ENCODE data around the gene PEAK1. TPM values are rescaled to one million over a fixed set of nuclear protein-coding genes. Genes with fewer than 3 reads are reported as not detected.

PEAK1 gene
- total and polyA plus RNA-seq, 2 experiments from 2014 or later, result 7.8 to 34.1 TPM

DNA sequence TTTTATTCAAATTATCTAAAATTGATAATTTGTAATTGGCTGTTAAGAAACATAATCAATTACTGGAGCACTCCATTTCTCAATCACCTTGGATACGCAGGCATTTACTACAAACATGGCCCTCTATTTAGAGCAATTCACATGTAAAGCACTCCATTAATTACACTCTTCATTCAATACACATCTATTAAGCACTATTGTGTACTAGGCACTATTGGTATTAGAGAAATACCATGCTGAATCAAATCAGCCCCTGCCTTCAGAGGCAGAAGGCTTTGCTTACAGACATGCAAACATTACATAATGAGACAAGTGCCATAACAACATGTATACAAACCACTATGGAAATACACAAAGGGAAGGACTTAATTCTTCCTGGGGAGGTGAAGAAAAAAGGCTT is 69.1 kb downstream of the PEAK1 start (continued):
- TF ChIP-seq, protein P1, sequence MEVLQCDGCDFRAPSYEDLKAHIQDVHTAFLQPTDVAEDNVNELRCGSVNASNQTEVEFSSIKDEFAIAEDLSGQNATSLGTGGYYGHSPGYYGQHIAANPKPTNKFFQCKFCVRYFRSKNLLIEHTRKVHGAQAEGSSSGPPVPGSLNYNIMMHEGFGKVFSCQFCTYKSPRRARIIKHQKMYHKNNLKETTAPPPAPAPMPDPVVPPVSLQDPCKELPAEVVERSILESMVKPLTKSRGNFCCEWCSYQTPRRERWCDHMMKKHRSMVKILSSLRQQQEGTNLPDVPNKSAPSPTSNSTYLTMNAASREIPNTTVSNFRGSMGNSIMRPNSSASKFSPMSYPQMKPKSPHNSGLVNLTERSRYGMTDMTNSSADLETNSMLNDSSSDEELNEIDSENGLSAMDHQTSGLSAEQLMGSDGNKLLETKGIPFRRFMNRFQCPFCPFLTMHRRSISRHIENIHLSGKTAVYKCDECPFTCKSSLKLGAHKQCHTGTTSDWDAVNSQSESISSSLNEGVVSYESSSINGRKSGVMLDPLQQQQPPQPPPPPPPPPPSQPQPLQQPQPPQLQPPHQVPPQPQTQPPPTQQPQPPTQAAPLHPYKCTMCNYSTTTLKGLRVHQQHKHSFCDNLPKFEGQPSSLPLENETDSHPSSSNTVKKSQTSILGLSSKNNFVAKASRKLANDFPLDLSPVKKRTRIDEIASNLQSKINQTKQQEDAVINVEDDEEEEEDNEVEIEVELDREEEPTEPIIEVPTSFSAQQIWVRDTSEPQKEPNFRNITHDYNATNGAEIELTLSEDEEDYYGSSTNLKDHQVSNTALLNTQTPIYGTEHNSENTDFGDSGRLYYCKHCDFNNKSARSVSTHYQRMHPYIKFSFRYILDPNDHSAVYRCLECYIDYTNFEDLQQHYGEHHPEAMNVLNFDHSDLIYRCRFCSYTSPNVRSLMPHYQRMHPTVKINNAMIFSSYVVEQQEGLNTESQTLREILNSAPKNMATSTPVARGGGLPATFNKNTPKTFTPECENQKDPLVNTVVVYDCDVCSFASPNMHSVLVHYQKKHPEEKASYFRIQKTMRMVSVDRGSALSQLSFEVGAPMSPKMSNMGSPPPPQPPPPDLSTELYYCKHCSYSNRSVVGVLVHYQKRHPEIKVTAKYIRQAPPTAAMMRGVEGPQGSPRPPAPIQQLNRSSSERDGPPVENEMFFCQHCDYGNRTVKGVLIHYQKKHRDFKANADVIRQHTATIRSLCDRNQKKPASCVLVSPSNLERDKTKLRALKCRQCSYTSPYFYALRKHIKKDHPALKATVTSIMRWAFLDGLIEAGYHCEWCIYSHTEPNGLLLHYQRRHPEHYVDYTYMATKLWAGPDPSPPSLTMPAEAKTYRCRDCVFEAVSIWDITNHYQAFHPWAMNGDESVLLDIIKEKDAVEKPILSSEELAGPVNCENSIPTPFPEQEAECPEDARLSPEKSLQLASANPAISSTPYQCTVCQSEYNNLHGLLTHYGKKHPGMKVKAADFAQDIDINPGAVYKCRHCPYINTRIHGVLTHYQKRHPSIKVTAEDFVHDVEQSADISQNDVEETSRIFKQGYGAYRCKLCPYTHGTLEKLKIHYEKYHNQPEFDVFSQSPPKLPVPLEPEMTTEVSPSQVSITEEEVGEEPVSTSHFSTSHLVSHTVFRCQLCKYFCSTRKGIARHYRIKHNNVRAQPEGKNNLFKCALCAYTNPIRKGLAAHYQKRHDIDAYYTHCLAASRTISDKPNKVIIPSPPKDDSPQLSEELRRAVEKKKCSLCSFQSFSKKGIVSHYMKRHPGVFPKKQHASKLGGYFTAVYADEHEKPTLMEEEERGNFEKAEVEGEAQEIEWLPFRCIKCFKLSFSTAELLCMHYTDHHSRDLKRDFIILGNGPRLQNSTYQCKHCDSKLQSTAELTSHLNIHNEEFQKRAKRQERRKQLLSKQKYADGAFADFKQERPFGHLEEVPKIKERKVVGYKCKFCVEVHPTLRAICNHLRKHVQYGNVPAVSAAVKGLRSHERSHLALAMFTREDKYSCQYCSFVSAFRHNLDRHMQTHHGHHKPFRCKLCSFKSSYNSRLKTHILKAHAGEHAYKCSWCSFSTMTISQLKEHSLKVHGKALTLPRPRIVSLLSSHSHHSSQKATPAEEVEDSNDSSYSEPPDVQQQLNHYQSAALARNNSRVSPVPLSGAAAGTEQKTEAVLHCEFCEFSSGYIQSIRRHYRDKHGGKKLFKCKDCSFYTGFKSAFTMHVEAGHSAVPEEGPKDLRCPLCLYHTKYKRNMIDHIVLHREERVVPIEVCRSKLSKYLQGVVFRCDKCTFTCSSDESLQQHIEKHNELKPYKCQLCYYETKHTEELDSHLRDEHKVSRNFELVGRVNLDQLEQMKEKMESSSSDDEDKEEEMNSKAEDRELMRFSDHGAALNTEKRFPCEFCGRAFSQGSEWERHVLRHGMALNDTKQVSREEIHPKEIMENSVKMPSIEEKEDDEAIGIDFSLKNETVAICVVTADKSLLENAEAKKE (CRISPR knock-in tag; IDR thresholded peaks at IDR 0.05), result no peak
- TF ChIP-seq, protein P2, sequence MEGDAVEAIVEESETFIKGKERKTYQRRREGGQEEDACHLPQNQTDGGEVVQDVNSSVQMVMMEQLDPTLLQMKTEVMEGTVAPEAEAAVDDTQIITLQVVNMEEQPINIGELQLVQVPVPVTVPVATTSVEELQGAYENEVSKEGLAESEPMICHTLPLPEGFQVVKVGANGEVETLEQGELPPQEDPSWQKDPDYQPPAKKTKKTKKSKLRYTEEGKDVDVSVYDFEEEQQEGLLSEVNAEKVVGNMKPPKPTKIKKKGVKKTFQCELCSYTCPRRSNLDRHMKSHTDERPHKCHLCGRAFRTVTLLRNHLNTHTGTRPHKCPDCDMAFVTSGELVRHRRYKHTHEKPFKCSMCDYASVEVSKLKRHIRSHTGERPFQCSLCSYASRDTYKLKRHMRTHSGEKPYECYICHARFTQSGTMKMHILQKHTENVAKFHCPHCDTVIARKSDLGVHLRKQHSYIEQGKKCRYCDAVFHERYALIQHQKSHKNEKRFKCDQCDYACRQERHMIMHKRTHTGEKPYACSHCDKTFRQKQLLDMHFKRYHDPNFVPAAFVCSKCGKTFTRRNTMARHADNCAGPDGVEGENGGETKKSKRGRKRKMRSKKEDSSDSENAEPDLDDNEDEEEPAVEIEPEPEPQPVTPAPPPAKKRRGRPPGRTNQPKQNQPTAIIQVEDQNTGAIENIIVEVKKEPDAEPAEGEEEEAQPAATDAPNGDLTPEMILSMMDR (conservative IDR thresholded peaks at IDR 0.05; ENCODE audit: low read depth in 2 of 2), result no peak
- no peak for TF ChIP-seq POLR2AphosphoS5 (IDR thresholded peaks at IDR 0.05; ENCODE audit: low read depth)
- no peak for TF ChIP-seq STAT1 (IDR thresholded peaks at IDR 0.05; ENCODE audit: unreplicated experiment)
- no peak for TF ChIP-seq EZH2 (IDR thresholded peaks at IDR 0.05; ENCODE audit: low read depth, unreplicated experiment)
- no peak for TF ChIP-seq CREB1 (CRISPR knock-in tag; IDR thresholded peaks at IDR 0.05; ENCODE audit: low read depth)
- no peak for TF ChIP-seq EZH2phosphoT487 (IDR thresholded peaks at IDR 0.05; ENCODE audit: unreplicated experiment)

DNA sequence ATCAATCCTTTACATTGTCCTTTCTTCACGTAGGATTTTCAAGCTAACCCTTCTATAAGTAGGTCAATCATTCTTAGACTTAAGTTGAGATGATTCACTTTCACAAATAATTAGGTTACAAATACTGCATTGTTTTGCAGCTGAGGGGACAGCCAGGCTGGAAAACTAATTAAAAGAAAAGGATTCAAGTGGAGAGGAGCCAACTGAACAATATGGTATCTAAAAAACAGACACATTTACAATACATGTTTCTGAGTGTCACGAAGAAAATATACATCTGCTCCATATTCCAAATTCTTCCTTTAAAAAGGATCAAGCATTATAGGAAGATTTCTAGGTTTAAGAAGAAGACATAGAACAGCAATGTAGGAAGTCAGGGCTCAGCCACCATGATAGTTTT is 70.2 kb downstream of the PEAK1 start:
- no peak overlapping the region for H3K4me2 ChIP-seq
- H3K27ac ChIP-seq (ENCODE audit: low read depth), result no peak overlapping the region
- H3K9me2 ChIP-seq (ENCODE audit: insufficient read depth), result no peaks in the 10 kb centered on the region
- peaks cover 16% of the 10 kb centered on the region; the same call in 1 of the 2 replicates for H3K79me2 ChIP-seq (replicated peaks; ENCODE audit: insufficient read depth)
- no peak overlapping the region for H2AFZ ChIP-seq
- ATAC-seq, result no peak
- Mint-ChIP-seq H3K9me3 (no peaks in the 10 kb centered on the region), H3K4me3 (no peak overlapping the region), H3K36me3 (ENCODE audit: low read depth) (peaks cover 11% of the 10 kb centered on the region; the same call in 2 of the 3 replicates), H3K4me1 (peaks cover 16% of the 10 kb centered on the region), H3K27ac (no peak overlapping the region), H3K27me3 (ENCODE audit: insufficient read depth, low read depth, poor library complexity) (peaks cover 2% of the 10 kb centered on the region)
- H3K4me1 ChIP-seq (ENCODE audit: insufficient read depth), result peaks cover 20% of the 10 kb centered on the region
- H3K4me3 ChIP-seq, result no peak overlapping the region
- TF ChIP-seq, protein P3, sequence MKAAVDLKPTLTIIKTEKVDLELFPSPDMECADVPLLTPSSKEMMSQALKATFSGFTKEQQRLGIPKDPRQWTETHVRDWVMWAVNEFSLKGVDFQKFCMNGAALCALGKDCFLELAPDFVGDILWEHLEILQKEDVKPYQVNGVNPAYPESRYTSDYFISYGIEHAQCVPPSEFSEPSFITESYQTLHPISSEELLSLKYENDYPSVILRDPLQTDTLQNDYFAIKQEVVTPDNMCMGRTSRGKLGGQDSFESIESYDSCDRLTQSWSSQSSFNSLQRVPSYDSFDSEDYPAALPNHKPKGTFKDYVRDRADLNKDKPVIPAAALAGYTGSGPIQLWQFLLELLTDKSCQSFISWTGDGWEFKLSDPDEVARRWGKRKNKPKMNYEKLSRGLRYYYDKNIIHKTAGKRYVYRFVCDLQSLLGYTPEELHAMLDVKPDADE (IDR thresholded peaks at IDR 0.05), result no peak
- TF ChIP-seq ZNF114 (CRISPR knock-in tag; IDR thresholded peaks at IDR 0.05), result no peak
- no peaks in the 10 kb centered on the region for H3F3A ChIP-seq (replicated peaks; ENCODE audit: low read depth)
- H4K20me1 ChIP-seq (replicated peaks; ENCODE audit: insufficient read depth), result no peaks in the 10 kb centered on the region; the same call in 1 of the 2 replicates
- no peaks in the 10 kb centered on the region for H3K27me3 ChIP-seq (ENCODE audit: insufficient read depth)
- no peaks in the 10 kb centered on the region for H3K36me3 ChIP-seq (ENCODE audit: insufficient read depth)
- no peak for DNase-seq (ENCODE audit: low spot score)
